ENCODE results near the gene GALNT9.

The GALNT9 gene

DNA sequence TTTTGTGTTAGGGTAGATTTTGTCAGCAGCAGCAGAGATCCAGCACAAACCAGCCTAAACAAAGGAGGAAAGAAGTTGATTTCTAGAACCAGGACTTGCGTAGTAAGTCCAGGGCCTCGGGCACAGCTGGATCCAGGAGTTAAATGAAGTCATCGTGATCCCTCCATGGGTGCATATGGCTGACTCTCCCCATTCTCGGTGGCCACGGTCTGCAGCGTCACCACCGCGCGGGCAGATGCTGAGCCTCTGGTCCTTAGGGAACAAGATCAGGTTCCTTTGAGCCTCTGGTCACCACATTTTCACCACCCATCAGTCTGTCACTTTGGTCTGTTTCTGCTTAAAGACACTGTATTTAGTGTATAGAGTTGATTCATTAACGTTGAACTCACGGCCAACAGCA, 14.8 kb upstream of the GALNT9 start:
- no peak for DNase-seq

DNA sequence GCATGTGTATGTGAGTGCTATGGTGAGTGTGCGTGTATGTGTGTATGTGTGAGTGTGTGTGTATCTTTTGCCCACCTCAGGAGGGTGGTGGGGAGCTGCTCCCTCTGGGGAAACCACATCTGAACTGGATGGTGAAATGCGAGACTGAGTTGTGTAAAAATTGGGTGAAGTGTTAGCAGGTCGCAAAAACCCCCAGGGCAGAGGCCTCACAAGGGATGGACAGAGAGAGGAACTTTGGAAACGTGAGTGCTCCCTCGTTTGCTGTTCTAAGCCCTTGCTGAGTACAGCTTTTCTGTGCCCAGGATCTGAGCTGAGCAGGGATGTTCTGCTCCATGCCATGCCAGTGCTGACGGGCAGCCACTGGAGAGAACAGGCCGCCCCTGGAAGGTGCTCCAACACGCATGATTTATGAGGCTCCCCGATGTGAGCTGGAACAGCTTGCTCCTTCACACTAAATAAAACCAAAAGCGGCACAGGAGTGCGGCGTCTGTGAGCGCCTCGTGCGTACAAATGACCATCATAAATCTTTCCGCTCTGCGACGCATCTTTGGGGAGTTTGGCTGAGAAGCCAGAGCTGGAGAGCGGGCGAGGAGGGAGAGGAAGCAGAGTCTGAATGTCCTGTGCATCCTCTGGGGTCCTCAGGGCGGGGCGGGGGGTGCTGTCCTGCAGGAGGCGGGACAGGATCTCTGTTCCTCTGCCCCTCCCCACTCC, 14.1 kb upstream of the GALNT9 start:
- no peak for DNase-seq

GRCh38 chr12:132342251-132343227, 13.2 kb upstream of the GALNT9 start:
- no peak for DNase-seq

DNA sequence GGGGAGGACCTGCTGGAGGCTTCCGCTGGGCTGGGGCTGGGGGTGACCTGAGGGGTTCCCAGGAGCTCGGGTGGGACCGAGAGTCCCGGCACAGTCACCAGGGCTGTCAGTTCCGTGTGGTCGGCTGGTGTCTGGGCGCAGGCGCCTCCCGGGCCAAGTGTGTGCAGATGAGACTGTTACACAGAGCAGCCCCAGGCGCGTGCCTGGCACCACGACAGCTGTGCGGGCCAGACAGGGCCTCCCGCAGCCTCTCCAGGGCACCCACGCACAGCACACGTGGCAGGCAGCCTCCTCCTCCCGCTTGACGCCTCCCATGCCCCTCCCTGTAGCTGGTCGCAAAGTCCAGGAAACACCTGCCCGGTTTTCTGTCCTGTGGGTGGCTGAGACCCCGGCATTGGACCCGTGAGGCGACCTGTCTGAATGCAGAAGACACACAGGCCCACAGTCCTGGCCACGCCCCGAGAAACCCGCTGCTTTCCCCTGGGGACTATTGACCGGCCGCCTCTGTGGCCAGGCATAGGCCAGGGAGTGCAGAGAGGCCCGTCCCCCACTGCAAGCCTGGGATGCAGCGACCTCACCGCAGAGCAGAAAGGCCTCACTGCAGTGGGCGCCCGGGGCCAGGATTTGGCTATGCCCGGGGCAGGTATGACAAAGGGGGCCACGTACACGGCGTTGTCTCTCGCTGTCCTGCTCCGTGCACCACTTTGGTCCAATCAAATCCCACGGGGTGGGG, 12.1 kb upstream of the GALNT9 start:
- no peak for DNase-seq

- no peak for DNase-seq
Measured at GRCh38 chr12:132340266-132341035, 11.1 kb upstream of the GALNT9 start.

- no peak for DNase-seq
Measured at GRCh38 chr12:132339856-132340255, 10.5 kb upstream of the GALNT9 start.

GRCh38 chr12:132338781-132339180, 9.4 kb upstream of the GALNT9 start:
- DNase-seq, result no peak

DNA sequence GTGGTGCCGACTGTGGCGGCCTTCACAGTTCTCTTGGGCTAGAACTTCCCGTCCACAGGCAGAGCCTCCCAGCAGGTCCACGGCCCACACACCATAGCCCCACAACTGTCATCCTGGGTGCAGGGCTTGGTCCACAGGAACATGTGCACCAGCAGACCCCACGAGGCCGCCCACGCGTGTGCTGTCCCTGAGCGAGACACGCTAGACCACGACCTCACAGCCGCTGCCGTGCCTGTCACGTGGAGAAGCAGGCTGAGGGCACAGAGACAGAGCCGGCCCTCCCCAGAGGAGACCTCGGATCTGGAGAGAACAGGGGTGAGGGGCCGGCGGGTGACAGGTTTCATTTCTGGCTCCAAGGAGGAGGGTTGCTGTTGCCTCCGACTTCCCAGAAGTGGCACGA, 8.9 kb upstream of the GALNT9 start:
- no peak for DNase-seq

DNA sequence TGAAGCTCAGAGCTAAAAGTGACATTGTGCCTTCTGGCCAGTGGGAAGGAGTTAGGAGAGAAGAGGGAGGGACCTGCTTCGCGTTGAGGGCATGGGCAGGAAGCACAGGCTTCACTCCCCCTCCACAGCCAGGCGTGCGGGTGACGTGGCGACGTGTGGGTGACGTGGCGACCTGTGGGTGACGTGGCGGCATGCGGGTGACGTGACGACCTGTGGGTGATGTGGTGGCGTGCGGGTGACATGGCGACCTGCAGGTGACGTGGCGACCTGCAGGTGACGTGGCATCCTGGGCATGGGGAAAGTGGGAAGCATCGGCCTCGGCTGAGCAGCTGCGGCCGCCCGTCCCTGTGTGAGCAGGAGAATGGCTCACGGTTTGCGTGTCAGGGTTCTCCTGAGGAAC, 8.2 kb upstream of the GALNT9 start:
- DNase-seq, result no peak

DNA sequence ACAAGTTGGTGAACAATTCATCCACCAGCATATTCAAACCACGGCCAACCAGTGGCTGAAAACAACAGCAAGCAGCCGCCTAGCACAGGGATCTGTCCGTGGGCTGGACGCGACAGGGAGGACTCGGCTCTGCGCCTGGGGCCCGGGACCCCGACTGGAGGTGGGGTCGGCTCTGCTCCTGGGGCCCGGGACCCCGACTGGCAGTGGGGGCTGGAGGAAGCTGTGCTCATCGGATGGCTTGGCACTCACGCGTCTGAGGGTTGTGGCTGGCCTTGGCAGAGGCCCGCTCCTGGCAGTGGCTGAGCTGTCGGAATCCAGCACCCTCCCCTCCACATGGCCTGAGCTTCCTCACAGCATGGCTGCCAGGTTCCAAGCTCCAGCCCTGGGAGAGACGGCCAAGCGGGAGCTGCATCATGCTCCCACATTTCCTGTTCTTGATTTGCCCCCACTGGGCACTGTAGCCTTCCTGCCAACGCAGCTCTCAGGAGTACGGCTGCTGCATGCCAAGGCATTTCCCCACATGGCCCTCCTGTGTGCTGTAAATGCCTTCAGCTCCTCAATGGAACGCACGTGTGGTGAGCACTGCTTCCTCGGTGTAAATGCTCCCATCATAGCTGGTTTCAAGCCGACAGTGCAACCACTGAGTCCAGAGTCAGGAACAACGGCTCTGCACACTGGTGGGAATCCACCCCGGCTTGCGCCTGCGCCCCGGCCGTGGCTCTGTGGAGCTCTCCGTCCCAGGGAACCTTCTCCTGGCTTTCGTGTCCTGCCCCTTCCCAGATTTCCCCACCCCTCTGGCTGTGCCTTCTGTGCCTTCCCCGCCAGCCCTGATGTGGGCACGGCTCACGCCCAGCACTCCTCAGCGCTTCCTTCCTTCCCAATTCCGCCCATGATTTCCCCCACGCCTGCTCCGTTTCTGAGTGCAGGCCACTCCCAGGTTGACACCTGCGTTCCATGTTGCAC, 7.3 kb upstream of the GALNT9 start:
- DNase-seq, result no peak

GRCh38 chr12:132335179-132335756, 5.9 kb upstream of the GALNT9 start:
- DNase-seq, result no peak

DNA sequence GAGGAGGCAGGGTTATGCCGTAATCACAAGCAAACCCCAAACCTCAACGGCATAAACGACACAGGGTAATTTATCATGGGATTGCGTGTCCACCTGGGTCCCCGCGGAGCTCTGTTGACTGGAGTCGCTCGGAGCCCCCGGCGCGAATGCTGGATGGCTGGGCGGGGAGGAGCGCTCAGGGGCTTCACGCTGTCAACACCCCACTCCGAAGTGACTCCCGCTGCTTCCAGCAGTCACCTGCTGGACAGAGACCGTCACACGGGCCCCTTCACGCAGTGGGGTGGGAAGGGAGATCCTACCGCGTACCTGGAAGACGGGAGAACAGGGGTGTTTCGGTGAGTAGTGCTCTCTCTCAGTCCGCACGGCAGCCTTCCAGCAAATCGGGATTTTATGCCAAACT, 4.4 kb upstream of the GALNT9 start:
- DNase-seq, result no peak

GRCh38 chr12:132333273-132333672, 3.9 kb upstream of the GALNT9 start:
- no peak for DNase-seq

DNA sequence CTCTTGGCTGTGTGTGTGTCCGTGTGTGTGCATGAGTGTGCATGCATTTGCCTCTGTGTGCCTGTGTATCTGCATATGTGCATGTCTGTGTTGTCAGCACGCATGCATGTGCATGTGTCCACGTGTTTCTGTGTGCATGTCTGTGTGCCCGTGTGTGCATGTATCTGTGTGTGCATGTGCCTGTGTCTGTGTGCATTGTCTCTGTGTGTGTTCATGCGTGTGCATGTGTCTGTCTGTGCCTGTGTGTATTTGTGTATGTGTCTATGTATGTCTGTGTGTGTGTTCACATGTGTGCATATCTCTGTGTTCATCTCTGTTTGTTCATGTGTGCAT, 1.1 kb upstream of the GALNT9 start:
- no peak for DNase-seq

DNA sequence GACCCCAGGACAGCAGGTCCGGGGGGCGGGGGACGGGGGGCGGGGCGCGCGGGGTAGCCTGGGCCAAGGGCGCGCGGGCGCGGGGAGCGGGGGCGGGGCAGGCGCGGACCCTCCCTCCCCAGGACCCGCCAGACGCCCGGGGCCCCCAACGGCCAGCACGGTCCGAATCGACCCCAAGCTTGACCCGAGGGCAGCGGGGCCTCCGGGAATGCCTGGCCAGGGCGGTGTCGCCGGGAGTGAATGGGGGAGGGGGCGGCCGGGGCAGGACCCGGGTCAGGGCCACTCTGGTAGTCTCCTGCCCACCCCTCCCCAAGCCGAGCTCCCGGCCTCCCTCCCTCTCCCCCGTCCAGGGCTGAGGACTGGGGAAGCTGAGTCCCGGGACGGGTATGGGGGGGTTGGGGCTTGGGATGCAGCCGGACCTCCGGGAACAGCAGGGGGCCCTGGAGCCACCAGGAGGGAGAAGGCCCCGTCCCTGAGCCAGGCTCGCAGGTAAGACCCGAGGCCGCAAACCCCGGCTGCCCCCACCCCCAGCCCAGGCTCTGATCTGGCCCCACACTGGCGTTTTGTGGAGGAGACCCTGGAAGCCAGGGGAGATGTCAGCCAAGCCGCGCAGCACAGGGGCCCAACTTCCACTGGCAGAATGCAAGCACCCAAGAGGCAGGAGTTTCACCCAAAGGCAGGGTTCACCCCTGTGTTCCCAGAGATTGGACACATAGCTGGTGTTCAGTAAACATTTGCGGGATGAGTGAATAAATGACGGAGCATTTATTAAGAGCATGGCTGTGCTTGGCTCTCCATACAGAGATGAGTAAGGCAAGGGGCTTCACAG, 545 bp upstream of the GALNT9 start:
- no peak for DNase-seq

- no peak for DNase-seq
Measured at GRCh38 chr12:132328282-132329029, 933 bp downstream of the GALNT9 start.

- no peak for DNase-seq
Measured at GRCh38 chr12:132327336-132328171, 1.8 kb downstream of the GALNT9 start.

DNA sequence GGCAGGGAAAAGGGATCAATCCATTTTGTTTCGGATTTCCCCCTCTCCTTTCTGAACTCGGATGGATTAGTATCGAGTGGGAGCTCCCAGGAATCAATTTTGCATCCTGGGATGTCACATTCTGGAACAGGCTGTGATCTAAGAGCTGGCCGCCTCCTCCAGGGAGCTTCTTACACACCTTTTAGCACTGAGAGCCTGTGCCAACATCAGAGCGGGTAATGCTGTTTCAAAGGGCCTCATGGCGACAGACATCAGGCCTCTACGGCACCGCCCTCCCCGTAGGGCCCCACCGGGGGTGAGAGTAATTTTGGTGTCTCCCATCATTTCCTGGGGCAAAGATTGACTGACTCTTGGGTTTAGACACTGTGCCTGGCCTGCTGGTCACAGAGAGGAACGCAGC, 2.7 kb downstream of the GALNT9 start:
- no peak for DNase-seq
